HepG2 (cell line): ENCODE data around the gene AFF4. TPM values are rescaled to one million over a fixed set of nuclear protein-coding genes. Genes with fewer than 3 reads are reported as not detected.

Source experiments
- EED ChIP-seq: sonication (generic); formaldehyde crosslinking; IDR thresholded peaks from 2 replicates; pipeline ENCODE4 v1.5.0; 2020; ENCODE audit warnings: mild to moderate bottlenecking, missing genetic modification reagents
- HDAC2 ChIP-seq: sonication (generic); formaldehyde crosslinking; IDR thresholded peaks from 2 replicates; pipeline ENCODE4 v1.4.0; 2020; ENCODE audit warnings: missing genetic modification reagents
- JARID2 ChIP-seq: sonication (generic); formaldehyde crosslinking; IDR thresholded peaks from 2 replicates; pipeline ENCODE4 v1.8.1; 2023; ENCODE audit warnings: missing genetic modification reagents, inconsistent platforms; ENCODE audit not compliant: insufficient replicate concordance
- POLR2AphosphoS2 ChIP-seq: IDR thresholded peaks from 2 replicates; pipeline ENCODE4 v1.6.1; 2011; ENCODE audit warnings: low read depth, low read length, improper control_type of control experiment
- RNF2 ChIP-seq: fragments of 450-650 bp; conservative IDR thresholded peaks from 2 replicates; pipeline ENCODE4 v1.6.1; 2016; ENCODE audit warnings: low read depth
- RXRB ChIP-seq: IDR thresholded peaks from 2 replicates; pipeline ENCODE4 v1.6.1; 2016; ENCODE audit warnings: borderline replicate concordance, missing genetic modification reagents, missing compliant biosample characterization
- SALL2 ChIP-seq: sonication (generic); formaldehyde crosslinking; IDR thresholded peaks from 2 replicates; pipeline ENCODE4 v1.8.1; 2023; ENCODE audit warnings: mild to moderate bottlenecking, missing genetic modification reagents, inconsistent platforms
- SNAPC4 ChIP-seq: sonication (generic); formaldehyde crosslinking; IDR thresholded peaks from 2 replicates; pipeline ENCODE4 v1.4.0; 2020; ENCODE audit warnings: mild to moderate bottlenecking, missing genetic modification reagents
- SRSF1 ChIP-seq: fragments of 200-400 bp; formaldehyde crosslinking; optimal IDR thresholded peaks from 2 replicates; pipeline ENCODE3; 2017; ENCODE audit warnings: mild to moderate bottlenecking, low read depth, low read length, moderate library complexity
- UBTF ChIP-seq: sonication (generic); formaldehyde crosslinking; IDR thresholded peaks from 2 replicates; pipeline ENCODE4 v1.4.0; 2020; ENCODE audit warnings: mild to moderate bottlenecking, missing genetic modification reagents
- ZKSCAN8 ChIP-seq: IDR thresholded peaks from 2 replicates; pipeline ENCODE4 v1.6.1; 2016; ENCODE audit warnings: borderline replicate concordance, missing genetic modification reagents, missing compliant biosample characterization
- ZNF224 ChIP-seq: sonication (generic); formaldehyde crosslinking; IDR thresholded peaks from 2 replicates; pipeline ENCODE4 v1.5.0; 2020; ENCODE audit warnings: mild to moderate bottlenecking, missing genetic modification reagents
- ZNF431 ChIP-seq: sonication (generic); formaldehyde crosslinking; IDR thresholded peaks from 2 replicates; pipeline ENCODE4 v1.9.0; 2022; ENCODE audit warnings: missing genetic modification reagents, low read depth, mild to moderate bottlenecking, borderline replicate concordance
- ZNF687 ChIP-seq: sonication (generic); formaldehyde crosslinking; IDR thresholded peaks from 2 replicates; pipeline ENCODE4 v1.5.1; 2020; ENCODE audit warnings: mild to moderate bottlenecking, missing genetic modification reagents, moderate library complexity
- ZNF800 ChIP-seq: sonication (generic); formaldehyde crosslinking; IDR thresholded peaks from 2 replicates; pipeline ENCODE4 v1.4.0; 2020; ENCODE audit warnings: missing genetic modification reagents
- polyA plus RNA-seq, 8 experiments: library from polyadenylated mRNA; depleted of rRNA in 3 of 8; stranded (reverse) in 7 of 8; unstranded in 1 of 8; fragments of >200 nt; fragmentation: Illumina TruSeq in 4 of 8; extraction: Trizol in 4 of 8; gene quantifications; 2 replicates each; pipeline versions ENCODE4 v1.2.1 to v1.2.3, GENCODE V29; 2011 to 2016; ENCODE audit warnings: low read depth in 4 of 8, missing spikeins in 1 of 8, mixed read lengths in 1 of 8; ENCODE audit not compliant: insufficient read depth in 1 of 8
- total RNA-seq, 5 experiments: library from RNA; depleted of rRNA; stranded (reverse); fragments of >200 nt; fragmentation: Illumina TruSeq; extraction: Trizol; gene quantifications; 2 replicates each; pipeline ENCODE4 v1.2.3, GENCODE V29; 2016; ENCODE audit warnings: low read depth in 1 of 5

The AFF4 gene
- total and polyA plus RNA-seq, 2 of the 13 experiments (the other 11 are each of a cell fraction or from before 2014, with no cell fraction given), result 22.1 to 25.5 TPM

GRCh38 chr5:132866342-132867045 lies 96.9 kb downstream of the AFF4 start, which contains the start of the genes GDF9 and UQCRQ (continued):
- TF ChIP-seq UBTF (CRISPR knock-in tag), result peak; percentile 66
- TF ChIP-seq POLR2AphosphoS2, result 0 out of 2 replicates have a peak, but pooled peaks have one; percentile 53
- no peak for TF ChIP-seq ZNF431
- no peak for TF ChIP-seq RNF2
- TF ChIP-seq SRSF1, result peak; percentile 93
- TF ChIP-seq JARID2 (CRISPR knock-in tag), result no peak
- no peak for TF ChIP-seq EED (CRISPR knock-in tag)
- TF ChIP-seq ZNF687 (CRISPR knock-in tag), result peak; percentile 97
- TF ChIP-seq RXRB, result peak; percentile 88
- TF ChIP-seq ZNF800, result peak; percentile 64; the same call in 1 of the 2 replicates
- TF ChIP-seq HDAC2 (CRISPR knock-in tag), result peak; percentile 66
- peak; percentile 16 for TF ChIP-seq SNAPC4 (CRISPR knock-in tag)
- TF ChIP-seq ZNF224, result peak; percentile 84; the same call in 1 of the 2 replicates
- TF ChIP-seq SALL2 (CRISPR knock-in tag), result peak; percentile 85
- peak; percentile 59; the same call in 1 of the 2 replicates for TF ChIP-seq ZKSCAN8 (CRISPR knock-in tag)
